Prostate gland (tissue), 2 donors: ENCODE data around the gene OR52A1.

ENCODE experiments used
- CTCF ChIP-seq, 4 experiments: fragments of 200-600 bp in 2 of 4; fragments of 450-650 bp in 2 of 4; sonication (generic) in 2 of 4; IDR thresholded peaks; 1 replicate in 3 of 4; 2 replicates in 1 of 4; pipeline ENCODE4 v1.5.1; 2016 to 2019; ENCODE audit warnings: antibody characterized with exemption in 4 of 4, mild to moderate bottlenecking in 2 of 4, moderate library complexity in 2 of 4
- POLR2A ChIP-seq: fragments of 450-650 bp; IDR thresholded peaks from one replicate; pipeline ENCODE4 v1.6.1; 2016; ENCODE audit warnings: antibody characterized with exemption, mild to moderate bottlenecking

GRCh38 chr11:5198285-5198684 is 43.7 kb upstream of the OR52A1 start:
- TF ChIP-seq CTCF (IDR thresholded peaks at IDR 0.05) = no peak
- TF ChIP-seq POLR2A = no peak
